ENCODE results near the gene SPRYD7.
"Not testable (repeated sequence)": the region's sequence is repeated elsewhere in the genome, so short reads cannot be mapped to it uniquely, and the experiment has no call there.

The SPRYD7 gene

DNA sequence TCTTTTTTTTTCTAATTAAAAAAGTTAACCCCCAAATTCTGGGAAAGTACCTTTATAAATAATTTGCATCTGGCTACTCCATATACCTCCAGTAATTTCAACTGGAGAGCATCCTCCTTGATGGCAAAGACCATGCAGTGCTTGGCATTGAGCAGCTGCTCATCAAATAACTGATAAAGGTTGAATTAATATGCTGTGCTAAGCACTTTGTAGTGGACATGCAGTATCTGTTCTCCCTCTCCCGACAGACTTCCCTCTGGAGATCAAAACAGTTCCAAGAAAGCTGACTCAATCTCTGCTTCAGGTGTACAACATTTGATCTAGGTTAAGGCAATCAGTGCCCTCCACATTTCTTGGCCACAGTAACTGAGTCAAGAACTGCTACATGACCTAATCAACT lies 3.3 kb downstream of the SPRYD7 start:
- no peak for DNase-seq (ENCODE audit: low read depth in 2 of 2)

GRCh38 chr13:49932066-49932465 lies 4.1 kb downstream of the SPRYD7 start:
- no peak for DNase-seq (ENCODE audit: low read depth in 2 of 2)

DNA sequence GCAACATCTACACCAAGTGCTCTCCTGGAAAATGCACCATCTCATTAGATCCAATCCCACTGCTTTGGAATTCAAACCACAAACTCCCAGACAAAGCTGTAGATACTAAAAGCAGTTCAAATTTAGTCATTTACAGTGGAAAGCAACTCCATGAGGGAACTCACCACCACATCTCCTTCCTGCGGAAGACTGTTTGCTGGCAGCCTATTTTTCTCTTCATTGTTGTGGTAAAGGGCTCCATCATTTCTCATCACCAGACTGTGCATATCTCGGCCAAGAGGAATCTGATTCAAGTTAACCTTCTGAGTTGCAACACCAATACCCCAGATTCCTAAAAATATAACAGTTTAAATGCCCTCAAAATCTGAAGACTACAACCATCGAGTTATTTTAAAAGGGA lies 8.4 kb downstream of the SPRYD7 start:
- peak; percentile 57 to 64 for DNase-seq (ENCODE audit: low read depth in 2 of 2)

DNA sequence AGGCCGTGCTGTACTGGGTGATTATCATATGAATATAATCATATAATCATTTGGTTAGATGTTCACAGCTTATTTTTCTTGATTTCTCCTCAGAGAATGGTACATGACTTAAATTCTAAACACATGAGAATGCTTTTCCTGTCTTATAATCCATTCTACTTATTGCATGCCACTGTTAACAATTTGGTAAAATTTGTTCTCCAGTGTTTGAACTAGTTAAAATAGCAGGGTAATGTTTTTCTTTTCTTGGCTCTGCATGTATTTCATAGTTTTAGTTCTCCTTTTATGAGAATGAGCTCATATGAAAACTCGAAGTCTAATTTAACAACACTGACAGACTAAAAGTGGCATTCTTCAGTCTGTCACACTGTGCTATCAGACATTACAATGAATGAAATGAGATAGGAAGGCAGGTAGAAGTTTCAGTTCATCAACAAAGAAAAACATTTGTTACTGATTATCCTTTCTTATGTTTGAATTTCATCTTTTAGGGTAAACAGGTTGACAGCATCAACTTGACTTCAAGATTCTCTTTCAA lies 10.2 kb downstream of the SPRYD7 start:
- DNase-seq (ENCODE audit: low read depth in 2 of 2): no peak

GRCh38 chr13:49922301-49922700 lies 13.8 kb downstream of the SPRYD7 start:
- DNase-seq (ENCODE audit: low read depth in 2 of 2): no peak

- DNase-seq (ENCODE audit: low read depth in 2 of 2): not testable (repeated sequence)
Measured at GRCh38 chr13:49920969-49921368, 15.2 kb downstream of the SPRYD7 start.

GRCh38 chr13:49918106-49918505 lies 18.0 kb downstream of the SPRYD7 start:
- not testable (repeated sequence) for DNase-seq (ENCODE audit: low read depth in 2 of 2)

DNA sequence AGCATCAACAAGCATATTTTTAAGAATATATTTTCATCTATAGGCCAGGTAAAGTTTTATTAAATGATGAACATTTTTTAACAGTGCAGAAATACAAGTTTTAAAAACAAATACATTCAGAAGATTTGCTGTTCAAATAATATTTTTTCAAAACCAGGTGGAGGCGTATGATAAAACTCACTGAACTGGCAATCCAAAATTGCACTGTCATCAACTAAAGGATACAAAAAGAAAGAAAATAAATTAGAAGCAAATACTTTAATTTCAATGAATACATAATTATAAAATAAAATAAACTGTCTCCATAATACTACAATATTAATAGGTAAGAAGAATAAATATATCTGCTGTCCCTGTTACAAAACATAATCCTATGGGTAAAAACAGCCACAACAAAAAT lies 21.2 kb downstream of the SPRYD7 start:
- no peak for DNase-seq (ENCODE audit: low read depth in 2 of 2)

GRCh38 chr13:49908637-49909036 lies 27.5 kb downstream of the SPRYD7 start:
- no peak for DNase-seq (ENCODE audit: low read depth in 2 of 2)

DNA sequence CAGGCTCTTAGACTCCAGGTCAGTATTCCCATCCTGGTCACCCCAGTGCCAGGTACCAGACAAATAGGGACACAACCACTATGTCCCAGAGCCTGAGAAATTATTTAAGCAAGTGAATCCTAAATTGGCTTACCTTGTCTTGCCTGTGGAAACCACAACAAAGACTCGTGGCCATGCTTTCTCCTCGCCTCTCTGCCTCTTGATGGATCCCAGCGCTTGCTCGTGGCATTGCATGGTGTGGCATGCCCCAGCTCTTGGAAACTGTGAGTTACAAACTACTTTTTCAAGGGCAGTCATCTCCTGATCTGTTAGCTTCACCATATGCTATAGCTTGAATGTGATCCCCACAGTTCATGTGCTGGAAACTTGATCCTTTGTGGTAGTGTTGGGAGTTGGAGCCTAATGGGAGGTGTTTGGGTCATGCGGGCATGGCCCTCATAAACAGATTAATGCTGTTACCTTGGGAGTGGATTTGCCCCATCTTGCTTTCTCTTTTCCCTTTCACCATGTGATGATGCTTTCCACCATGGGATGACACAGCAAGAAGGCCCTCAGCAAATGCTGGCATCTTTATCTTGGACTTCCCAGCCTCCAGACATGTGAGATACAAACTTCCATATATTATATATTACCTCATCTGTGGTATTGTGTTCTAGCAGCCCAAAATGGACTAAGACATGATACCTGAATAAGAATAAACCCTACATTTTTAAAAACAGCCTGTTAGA lies 31.2 kb downstream of the SPRYD7 start:
- DNase-seq (ENCODE audit: low read depth in 2 of 2): no peak

GRCh38 chr13:49898792-49899191 lies 37.3 kb downstream of the SPRYD7 start:
- DNase-seq (ENCODE audit: low read depth in 2 of 2): no peak

GRCh38 chr13:49897713-49898112 lies 38.4 kb downstream of the SPRYD7 start:
- no peak for DNase-seq (ENCODE audit: low read depth in 2 of 2)

- no peak for DNase-seq (ENCODE audit: low read depth in 2 of 2)
Measured at GRCh38 chr13:49895826-49896225, 40.3 kb downstream of the SPRYD7 start.

- no peak for DNase-seq (ENCODE audit: low read depth in 2 of 2)
Measured at GRCh38 chr13:49893591-49893990, 42.5 kb downstream of the SPRYD7 start.

GRCh38 chr13:49890376-49890775 lies 45.8 kb downstream of the SPRYD7 start:
- DNase-seq (ENCODE audit: low read depth in 2 of 2): no peak

- no peak for DNase-seq (ENCODE audit: low read depth in 2 of 2)
Measured at GRCh38 chr13:49878682-49879081, 57.5 kb downstream of the SPRYD7 start.

GRCh38 chr13:49877629-49878218 lies 58.4 kb downstream of the SPRYD7 start:
- DNase-seq (ENCODE audit: low read depth in 2 of 2): no peak

DNA sequence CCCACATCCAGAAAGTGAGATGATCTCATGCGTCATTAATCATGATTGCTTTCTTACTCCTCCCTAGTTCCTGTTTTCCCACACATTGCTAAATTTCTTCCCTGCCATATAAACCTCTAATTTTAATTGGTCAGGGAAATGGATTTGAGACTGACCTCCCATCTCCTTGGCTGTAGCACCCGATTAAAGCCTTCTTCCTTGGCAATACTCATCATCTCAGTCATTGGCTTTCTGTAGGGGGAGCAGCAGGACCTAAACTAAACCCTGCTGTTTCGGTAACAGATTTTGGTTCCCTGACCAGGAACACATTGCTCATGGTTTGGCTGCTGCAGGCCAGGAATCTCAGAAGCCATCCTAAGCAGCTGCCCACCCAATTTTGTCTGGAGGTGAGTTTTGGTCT lies 61.7 kb downstream of the SPRYD7 start:
- no peak for DNase-seq (ENCODE audit: low read depth in 2 of 2)

DNA sequence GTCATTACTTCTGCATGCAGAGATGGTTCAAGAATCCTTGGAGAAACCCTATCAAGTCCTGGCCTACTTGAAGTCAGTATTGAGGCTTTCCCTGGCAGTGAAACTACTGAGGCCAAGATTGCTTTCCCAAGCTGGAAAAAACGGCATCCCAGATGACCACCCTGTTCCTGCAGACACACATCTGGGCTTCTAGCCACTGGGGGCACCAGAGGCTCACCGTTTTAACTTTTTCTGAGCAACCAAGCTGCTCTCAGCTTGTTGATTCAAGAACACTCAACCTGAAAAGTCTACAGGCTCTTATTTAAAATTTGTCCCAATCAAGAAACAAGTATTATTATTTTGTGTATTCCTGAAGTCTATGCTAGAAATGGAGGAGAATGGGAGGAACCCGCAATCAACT lies 66.6 kb downstream of the SPRYD7 start:
- no peak for DNase-seq (ENCODE audit: low read depth in 2 of 2)

- no peak for DNase-seq (ENCODE audit: low read depth in 2 of 2)
Measured at GRCh38 chr13:49867834-49868233, 68.3 kb downstream of the SPRYD7 start.

DNA sequence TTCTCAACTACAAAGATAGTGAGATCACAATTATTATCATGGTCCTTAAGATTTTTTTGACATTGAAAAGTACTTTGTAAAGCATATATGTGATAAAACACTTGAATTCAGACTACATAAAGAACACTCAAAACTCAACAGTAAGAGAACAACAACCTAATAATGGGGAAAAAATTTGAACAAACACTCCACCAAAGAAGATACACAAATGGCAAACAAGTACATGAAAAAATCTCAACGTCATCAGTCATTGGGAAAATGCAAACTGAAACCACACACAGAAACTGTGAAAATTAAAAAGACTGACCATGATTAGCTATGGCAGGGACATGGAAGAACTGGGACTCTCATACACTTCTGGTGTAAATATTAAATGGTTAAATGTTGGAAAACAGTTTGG lies 70.9 kb downstream of the SPRYD7 start:
- DNase-seq (ENCODE audit: low read depth in 2 of 2): no peak

- DNase-seq (ENCODE audit: low read depth in 2 of 2): no peak
Measured at GRCh38 chr13:49864509-49864908, 71.6 kb downstream of the SPRYD7 start.

All from fibroblast of skin of left biceps (primary cell).